Embryonic facial prominence (tissue), 1 donor: ENCODE measurements around the gene SMAD4.
"Not testable (repeated sequence)": the region's sequence is repeated elsewhere in the genome, so short reads cannot be mapped to it uniquely, and the experiment has no call there.

ENCODE experiments used
- DNase-seq: peaks from one replicate; pipeline ENCODE4 v3.0.0-alpha.2; 2016; ENCODE audit errors: extremely low spot score

The SMAD4 gene

GRCh38 chr18:51029694-51030536 lies at the start of gene SMAD4:
Gene SMAD4 (plus strand): TSS chr18:51030213. CDS start chr18:51047047, 16,834 bp downstream.
- DNase-seq = peak; percentile 94

DNA sequence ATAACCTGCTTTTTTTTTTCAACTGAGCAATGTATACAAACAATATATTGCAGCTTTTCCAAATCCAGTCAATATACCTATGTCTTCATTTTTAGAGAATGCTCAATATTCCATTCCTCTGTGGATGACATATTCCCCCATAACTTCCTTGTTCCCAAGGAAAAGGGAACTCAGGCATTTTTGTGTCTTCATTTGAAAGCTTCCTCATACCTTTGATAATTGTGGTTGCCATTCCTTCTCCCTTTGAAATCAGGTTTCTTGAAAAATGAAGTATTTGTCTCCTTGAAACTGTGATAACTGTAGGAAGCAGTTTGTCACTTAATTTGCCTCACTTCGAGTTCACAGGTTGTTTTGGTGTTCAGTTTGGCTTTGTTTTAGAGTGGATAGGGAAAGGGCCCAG lies 48.6 kb upstream of the SMAD4 start:
- no peak for DNase-seq

DNA sequence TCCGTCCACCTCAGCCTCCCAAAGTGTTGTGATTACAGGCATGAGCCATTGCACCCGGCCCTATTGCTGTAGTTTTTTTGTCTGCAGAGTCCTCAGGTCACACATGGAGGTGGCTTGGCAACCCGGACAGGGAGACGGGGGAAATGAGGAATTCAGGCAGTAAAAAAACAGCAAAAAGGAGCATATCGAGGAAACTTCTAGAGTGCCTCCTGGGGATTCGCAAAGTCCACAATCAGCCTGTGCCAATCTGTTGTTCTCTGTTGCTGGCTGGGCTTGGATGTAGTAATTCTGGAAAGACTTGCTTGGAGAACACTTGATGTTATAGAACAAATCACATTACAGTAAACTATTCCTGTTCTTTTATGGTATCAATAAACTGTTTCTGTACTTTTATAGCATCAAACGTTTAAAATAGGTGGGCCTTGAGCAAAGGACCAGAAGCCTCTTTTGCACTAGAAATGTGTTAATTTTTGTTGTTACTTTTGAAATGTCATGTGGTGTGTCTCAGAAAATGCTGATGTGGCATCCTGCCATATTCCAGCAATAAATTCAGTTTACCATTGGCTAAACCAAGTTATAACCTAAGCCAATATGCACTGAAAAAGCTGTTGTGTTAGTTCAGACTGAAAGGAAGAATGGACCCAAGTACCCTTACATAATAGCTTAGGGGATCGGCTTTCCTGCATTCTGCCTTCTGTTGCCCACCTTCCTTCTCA lies 47.8 kb upstream of the SMAD4 start:
- no peak for DNase-seq

DNA sequence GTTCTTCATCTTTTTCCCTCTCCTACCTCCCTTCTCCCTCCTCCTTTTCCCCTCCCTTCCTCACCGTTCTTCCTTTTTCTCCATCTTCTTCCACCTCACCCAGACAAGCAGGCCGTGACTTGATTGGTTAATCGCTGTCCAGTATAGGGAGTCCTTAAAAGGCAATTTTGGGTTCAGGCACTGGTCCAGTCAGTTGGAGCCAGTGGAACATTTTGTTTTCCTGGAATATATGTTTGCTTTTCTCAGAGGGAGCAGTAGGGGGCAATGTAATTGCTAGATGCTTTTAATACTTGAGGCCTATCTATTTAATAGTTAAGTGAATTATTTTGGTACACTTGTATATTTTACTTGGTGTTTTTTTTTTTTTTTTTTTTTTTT lies 47.2 kb upstream of the SMAD4 start:
- no peak for DNase-seq

DNA sequence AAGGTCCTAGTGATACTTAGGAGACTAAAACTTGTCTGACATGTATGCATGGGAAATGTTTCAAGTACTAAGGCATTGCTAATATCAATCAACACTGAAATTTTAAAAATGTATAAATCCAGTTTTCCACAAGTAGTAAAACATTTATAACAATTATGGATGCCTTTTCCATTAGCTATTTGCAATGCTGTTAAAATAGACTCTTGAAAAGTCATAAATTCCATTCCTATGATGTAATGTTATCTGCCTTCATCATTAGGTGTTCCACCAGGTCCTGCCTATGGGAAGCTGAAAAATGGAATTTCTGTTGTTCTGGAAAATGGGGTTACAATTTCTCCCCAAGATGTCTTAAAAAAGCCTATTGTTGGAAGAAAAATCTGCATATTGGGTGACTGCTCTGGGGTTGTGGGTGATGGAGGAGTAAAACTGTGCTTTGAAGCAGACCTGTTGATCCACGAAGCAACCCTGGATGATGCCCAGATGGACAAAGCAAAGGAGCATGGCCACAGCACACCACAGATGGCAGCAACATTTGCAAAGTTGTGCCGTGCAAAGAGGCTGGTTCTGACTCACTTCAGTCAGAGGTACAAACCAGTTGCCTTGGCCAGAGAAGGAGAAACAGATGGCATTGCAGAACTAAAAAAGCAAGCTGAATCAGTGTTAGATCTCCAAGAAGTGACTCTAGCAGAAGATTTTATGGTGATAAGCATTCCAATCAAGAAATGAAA lies 43.5 kb upstream of the SMAD4 start:
- DNase-seq = no peak

GRCh38 chr18:50987261-50987660 lies 42.8 kb upstream of the SMAD4 start:
- DNase-seq = no peak

- DNase-seq = no peak
Observed at GRCh38 chr18:50989711-50990110, 40.3 kb upstream of the SMAD4 start.

GRCh38 chr18:50992351-50992762 lies 37.7 kb upstream of the SMAD4 start:
- DNase-seq = no peak

DNA sequence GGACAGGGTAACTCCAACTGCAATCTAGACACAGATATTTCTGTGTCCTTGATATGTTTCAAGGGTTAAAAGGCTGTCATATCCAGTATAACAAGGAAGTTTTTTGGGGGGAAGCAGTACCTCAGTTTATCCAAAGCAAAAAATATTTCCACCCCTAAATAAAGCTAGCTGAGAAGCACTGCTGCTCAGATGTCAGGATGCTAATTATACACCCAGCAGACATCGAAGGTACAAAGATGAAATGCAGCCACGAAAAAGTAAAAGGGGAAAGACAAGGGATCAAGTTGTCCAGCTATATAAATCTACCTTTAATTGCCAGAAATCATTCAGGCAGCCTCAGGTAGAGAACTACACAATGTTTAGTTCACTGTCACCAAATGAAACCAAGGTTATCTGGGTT lies 36.0 kb upstream of the SMAD4 start:
- DNase-seq = no peak

- not testable (repeated sequence) for DNase-seq
Observed at GRCh38 chr18:51003174-51003573, 26.8 kb upstream of the SMAD4 start.

DNA sequence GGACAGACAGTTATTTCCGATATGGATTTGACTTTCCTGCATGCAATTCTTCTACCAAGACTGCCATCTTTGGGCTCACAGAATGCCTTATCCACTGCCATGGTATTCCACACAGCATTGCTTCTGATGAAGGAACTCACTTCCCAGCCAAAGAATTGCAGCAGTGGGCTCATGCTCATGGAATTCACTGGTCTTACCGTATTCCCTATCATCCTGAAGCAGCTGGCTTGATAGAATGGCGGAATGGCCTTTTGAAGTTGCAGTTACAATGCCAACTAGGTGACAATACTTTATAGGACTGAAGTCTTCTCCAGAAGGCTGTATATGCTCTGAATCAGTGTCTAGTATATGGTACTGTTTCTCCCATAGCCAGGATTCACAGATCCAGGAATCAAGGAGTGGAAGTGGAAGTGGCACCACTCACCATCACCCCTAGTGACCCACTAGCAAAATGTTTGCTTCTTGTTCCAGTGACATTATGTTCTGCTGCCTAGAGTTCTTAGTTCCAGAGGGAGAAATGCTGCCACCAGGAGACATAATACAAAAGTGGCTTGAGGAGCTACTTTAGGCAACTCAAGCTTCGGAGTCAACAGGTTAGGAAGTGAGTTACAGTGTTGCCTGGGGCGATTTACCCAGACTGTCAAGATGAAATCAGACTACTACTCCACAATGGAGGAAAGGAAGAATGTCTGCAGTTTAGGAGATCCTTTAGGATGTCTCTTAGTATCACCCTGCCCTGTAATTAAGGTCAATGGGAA lies 23.8 kb upstream of the SMAD4 start:
- no peak for DNase-seq

- DNase-seq = no peak
Observed at GRCh38 chr18:51006948-51007789, 22.8 kb upstream of the SMAD4 start.

GRCh38 chr18:51007790-51008139 lies 22.2 kb upstream of the SMAD4 start:
- no peak for DNase-seq

- no peak for DNase-seq
Observed at GRCh38 chr18:51009072-51009471, 20.9 kb upstream of the SMAD4 start.

GRCh38 chr18:51010218-51010617 lies 19.8 kb upstream of the SMAD4 start:
- no peak for DNase-seq

DNA sequence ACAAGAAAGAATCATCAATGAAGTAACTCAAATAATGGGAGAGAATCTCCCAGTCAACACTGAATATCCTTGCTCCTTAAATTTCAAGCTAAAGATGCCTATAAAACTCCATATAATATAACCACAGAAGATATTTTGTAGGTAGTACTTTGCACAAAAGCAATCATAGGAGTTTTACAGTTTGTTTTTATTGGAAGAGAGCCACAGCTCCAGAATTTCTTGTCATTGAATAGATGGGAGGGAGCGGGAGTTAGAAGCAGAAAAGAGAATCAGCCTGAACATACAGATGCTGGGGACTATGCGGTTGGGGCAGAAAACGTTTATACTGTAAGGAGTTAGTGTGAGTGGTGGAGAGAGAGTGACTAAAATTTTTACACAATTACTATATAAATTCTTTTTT lies 18.3 kb upstream of the SMAD4 start:
- no peak for DNase-seq

- no peak for DNase-seq
Observed at GRCh38 chr18:51012441-51012840, 17.6 kb upstream of the SMAD4 start.

- DNase-seq = no peak
Observed at GRCh38 chr18:51013259-51013658, 16.8 kb upstream of the SMAD4 start.

DNA sequence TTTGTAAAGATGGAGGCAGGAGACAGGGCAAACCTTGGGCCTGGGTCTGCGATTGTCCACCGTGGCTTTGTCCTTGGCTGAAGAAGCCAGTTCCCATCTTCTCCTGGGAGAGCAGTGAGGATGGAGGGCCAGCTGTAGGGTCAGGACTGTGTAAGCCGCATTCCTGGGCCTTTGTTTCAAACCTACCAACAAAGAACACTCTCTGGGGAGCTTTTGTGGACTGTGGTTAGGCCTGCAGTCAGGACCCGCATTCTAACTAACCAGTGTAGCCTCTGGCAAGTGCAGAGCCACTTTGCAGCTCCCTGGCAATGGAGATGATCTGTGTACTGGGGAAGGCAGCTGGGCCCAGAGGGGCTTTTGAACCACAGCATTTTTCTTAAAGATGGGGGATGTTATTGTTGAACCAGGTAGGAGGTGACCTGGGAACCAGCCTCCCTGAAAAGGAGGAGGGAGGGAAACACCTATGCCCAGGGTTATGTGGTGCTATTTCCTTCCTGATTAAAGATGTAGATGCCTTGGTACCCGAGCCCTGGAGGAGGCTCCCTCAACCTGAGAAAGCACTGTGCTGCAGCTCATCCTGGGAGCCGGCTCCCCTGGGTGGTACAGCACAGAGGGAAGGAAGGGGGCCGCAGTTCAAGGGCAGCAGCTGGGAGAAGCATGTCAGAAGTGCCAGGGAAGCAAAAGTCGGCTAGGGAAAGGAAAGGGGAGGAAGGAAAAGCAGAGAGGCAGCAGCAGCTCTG lies 12.7 kb upstream of the SMAD4 start:
- DNase-seq = no peak

DNA sequence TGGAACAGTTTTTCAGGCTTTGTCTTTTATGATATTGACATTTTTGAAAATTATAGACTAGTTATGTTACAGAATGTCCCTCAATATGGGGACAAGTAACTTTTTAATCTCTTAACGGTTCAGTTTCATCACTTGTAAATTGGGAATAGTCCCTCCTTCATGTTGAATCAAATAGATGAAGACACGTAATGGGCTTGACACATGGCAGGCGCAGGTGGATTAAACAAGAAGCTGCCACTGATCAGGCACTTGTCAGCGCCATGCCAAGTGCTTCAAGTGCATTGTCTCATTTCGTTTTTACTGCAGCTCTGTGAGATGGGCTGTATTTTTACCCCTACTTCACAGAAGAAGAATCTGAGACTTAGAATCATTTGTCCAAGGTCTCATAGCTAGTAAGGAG lies 9.5 kb upstream of the SMAD4 start:
- DNase-seq = no peak
